Neural progenitor cell (in vitro differentiated cells): ENCODE data around the gene RND2.

Experiments
- CTCF ChIP-seq: fragments of 200-600 bp; sonication (generic); IDR thresholded peaks from 2 replicates; pipeline ENCODE4 v1.5.1; 2017; ENCODE audit warnings: antibody characterized with exemption, mild to moderate bottlenecking
- EZH2 ChIP-seq: fragments of 200-600 bp; sonication (generic); IDR thresholded peaks from 2 replicates; pipeline ENCODE4 v1.6.1; 2017; ENCODE audit warnings: antibody characterized with exemption, mild to moderate bottlenecking, moderate library complexity

- no peak for TF ChIP-seq CTCF
- TF ChIP-seq EZH2, result no peak
Observed at GRCh38 chr17:42997390-42997983, 27.5 kb upstream of the RND2 start.
